ENCODE measurements around the gene CPA4.

DNA sequence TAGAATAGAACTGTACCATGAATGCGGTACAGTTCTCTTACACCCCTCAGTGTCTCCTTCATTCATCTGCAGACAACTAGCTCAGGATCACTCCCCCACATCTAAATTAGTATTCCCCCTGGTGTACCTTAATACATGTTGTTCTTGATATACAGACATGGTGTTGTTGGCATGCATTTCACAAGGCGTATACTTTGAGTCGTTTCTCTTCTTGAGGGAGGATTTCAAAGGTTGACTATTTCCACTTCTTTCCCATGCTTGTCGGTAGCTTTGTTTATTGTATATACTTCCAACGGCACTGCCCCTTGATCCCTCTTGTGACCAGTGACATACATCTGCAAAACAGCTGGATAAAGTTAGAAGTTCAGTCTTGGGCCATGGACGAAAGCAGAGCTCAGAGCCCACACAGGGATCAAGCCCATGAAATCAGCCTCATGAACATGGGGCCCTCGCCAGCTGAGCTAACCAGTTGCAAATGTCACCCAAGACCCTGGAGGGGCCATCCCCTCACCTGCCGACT lies 8.6 kb downstream of the CPA4 start:
- TF ChIP-seq EP300 (IDR thresholded peaks at IDR 0.05; ENCODE audit: low read depth) (no peak), POLR2A (IDR thresholded peaks at IDR 0.05) (no peak)
- TF ChIP-seq, protein P1, sequence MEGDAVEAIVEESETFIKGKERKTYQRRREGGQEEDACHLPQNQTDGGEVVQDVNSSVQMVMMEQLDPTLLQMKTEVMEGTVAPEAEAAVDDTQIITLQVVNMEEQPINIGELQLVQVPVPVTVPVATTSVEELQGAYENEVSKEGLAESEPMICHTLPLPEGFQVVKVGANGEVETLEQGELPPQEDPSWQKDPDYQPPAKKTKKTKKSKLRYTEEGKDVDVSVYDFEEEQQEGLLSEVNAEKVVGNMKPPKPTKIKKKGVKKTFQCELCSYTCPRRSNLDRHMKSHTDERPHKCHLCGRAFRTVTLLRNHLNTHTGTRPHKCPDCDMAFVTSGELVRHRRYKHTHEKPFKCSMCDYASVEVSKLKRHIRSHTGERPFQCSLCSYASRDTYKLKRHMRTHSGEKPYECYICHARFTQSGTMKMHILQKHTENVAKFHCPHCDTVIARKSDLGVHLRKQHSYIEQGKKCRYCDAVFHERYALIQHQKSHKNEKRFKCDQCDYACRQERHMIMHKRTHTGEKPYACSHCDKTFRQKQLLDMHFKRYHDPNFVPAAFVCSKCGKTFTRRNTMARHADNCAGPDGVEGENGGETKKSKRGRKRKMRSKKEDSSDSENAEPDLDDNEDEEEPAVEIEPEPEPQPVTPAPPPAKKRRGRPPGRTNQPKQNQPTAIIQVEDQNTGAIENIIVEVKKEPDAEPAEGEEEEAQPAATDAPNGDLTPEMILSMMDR (IDR thresholded peaks at IDR 0.05), result no peak

Measured in transverse colon (tissue), 3 donors.